IMR-90 (cell line): ENCODE data around the gene ADGRB3. TPM values are rescaled to one million over a fixed set of nuclear protein-coding genes. Genes with fewer than 3 reads are reported as not detected.

ENCODE experiments used
- ATAC-seq: fragments of 200-7000 bp; cut with Tn5 transposase; 2 replicates; pipeline ENCODE4 v1.9.1; 2020; ENCODE audit warnings: low read depth, mild to moderate bottlenecking, moderate library complexity
- BruUV-seq: library from RNA; stranded (reverse); fragments of 400-500 nt; replicated peaks from 2 replicates; lab custom pipeline; 2021; lab: Mats Ljungman, UMichigan
- CTCF ChIA-PET: fragments of 300-600 bp; formaldehyde crosslinking; extraction: SDS; loops from one replicate; lab custom pipeline; 2021; ENCODE audit warnings: antibody characterized with exemption; lab: Yijun Ruan, JAX
- POLR2A ChIA-PET: fragments of 300-600 bp; sonication (Branson Sonifier 250); formaldehyde crosslinking; loops from one replicate; lab custom pipeline; 2022; ENCODE audit warnings: antibody characterized with exemption; ENCODE audit not compliant: unreplicated experiment; lab: Charles Lee
- DNase-seq: peaks from one replicate; pipeline ENCODE4 v3.0.0; 2013
- H2AFZ ChIP-seq: replicated peaks from 2 replicates; pipeline ENCODE3; 2013; ENCODE audit warnings: low read length, mild to moderate bottlenecking; ENCODE audit not compliant: poor library complexity
- H2AK5ac ChIP-seq: 2 replicates; pipeline ENCODE4 v1.6.1; 2013; ENCODE audit warnings: low read depth, low read length, inconsistent platforms
- H2AK9ac ChIP-seq: replicated peaks from 2 replicates; pipeline ENCODE3; 2013; ENCODE audit warnings: mild to moderate bottlenecking, low read depth, low read length, moderate library complexity; ENCODE audit not compliant: poor library complexity
- H2BK120ac ChIP-seq: 2 replicates; pipeline ENCODE4 v1.6.1; 2013; ENCODE audit warnings: low read depth, low read length, inconsistent platforms
- H2BK15ac ChIP-seq: 3 replicates; pipeline ENCODE4 v1.6.1; 2013; ENCODE audit warnings: low read depth, low read length, inconsistent platforms
- H2BK20ac ChIP-seq: 2 replicates; pipeline ENCODE4 v1.6.1; 2013; ENCODE audit warnings: low read depth, mild to moderate bottlenecking, inconsistent platforms, low read length, moderate library complexity
- H2BK5ac ChIP-seq: 2 replicates; pipeline ENCODE4 v1.6.1; 2013; ENCODE audit warnings: mild to moderate bottlenecking, low read depth, low read length, inconsistent platforms; ENCODE audit not compliant: poor library complexity, severe bottlenecking
- H3K14ac ChIP-seq: replicated peaks from 2 replicates; pipeline ENCODE4 v1.6.1; 2013; ENCODE audit warnings: low read depth, low read length, inconsistent platforms
- H3K18ac ChIP-seq: 2 replicates; pipeline ENCODE4 v1.6.1; 2013; ENCODE audit warnings: low read depth, low read length, control low read depth
- H3K23ac ChIP-seq: 2 replicates; pipeline ENCODE4 v1.6.1; 2013; ENCODE audit warnings: low read depth, low read length, inconsistent platforms
- H3K27ac ChIP-seq: 2 replicates; pipeline ENCODE4 v1.5.1; 2013; ENCODE audit warnings: mild to moderate bottlenecking, control low read depth, low read length; ENCODE audit not compliant: insufficient read depth
- H3K27me3 ChIP-seq: 2 replicates; pipeline ENCODE4 v1.6.1; 2013; ENCODE audit warnings: low read length; ENCODE audit not compliant: control insufficient read depth, insufficient read depth
- H3K36me3 ChIP-seq: 2 replicates; pipeline ENCODE4 v1.6.1; 2013; ENCODE audit warnings: low read length, mixed read lengths; ENCODE audit not compliant: control insufficient read depth, insufficient read depth
- H3K4ac ChIP-seq: 2 replicates; pipeline ENCODE4 v1.6.1; 2013; ENCODE audit warnings: low read depth, low read length, inconsistent platforms
- H3K4me1 ChIP-seq: 2 replicates; pipeline ENCODE4 v1.6.1; 2013; ENCODE audit warnings: low read length, mixed read lengths; ENCODE audit not compliant: control insufficient read depth, insufficient read depth
- H3K4me2 ChIP-seq: 2 replicates; pipeline ENCODE4 v1.6.1; 2013; ENCODE audit warnings: low read depth, mild to moderate bottlenecking, control low read depth, low read length, moderate library complexity
- H3K4me3 ChIP-seq: 2 replicates; pipeline ENCODE4 v1.5.1; 2013; ENCODE audit warnings: low read depth, mild to moderate bottlenecking, control low read depth, low read length, moderate library complexity; ENCODE audit not compliant: insufficient read depth
- H3K56ac ChIP-seq: 2 replicates; pipeline ENCODE4 v1.6.1; 2013; ENCODE audit warnings: low read length, inconsistent platforms; ENCODE audit not compliant: insufficient read depth; ENCODE audit errors: extremely low read depth
- H3K79me1 ChIP-seq, 2 experiments: 2 replicates each; pipeline ENCODE4 v1.6.1; 2013; ENCODE audit warnings: low read length in 2 of 2, inconsistent platforms in 1 of 2, low read depth in 1 of 2
- H3K9ac ChIP-seq: 2 replicates; pipeline ENCODE4 v1.6.1; 2013; ENCODE audit warnings: low read depth, low read length, control low read depth
- H3K9me1 ChIP-seq: 2 replicates; pipeline ENCODE4 v1.6.1; 2013; ENCODE audit warnings: low read length, inconsistent platforms; ENCODE audit not compliant: insufficient read depth
- H3K9me3 ChIP-seq: 2 replicates; pipeline ENCODE4 v1.6.1; 2013; ENCODE audit warnings: low read length; ENCODE audit not compliant: control insufficient read depth, insufficient read depth
- H4K20me1 ChIP-seq: 2 replicates; pipeline ENCODE4 v1.6.1; 2013; ENCODE audit warnings: low read length, inconsistent platforms; ENCODE audit not compliant: insufficient read depth
- H4K5ac ChIP-seq: 2 replicates; pipeline ENCODE4 v1.6.1; 2013; ENCODE audit warnings: mild to moderate bottlenecking, low read depth, low read length, control low read depth
- H4K8ac ChIP-seq, 2 experiments: 2 replicates each; pipeline ENCODE4 v1.6.1; 2013; ENCODE audit warnings: low read depth in 2 of 2, low read length in 2 of 2, control low read depth in 1 of 2, inconsistent platforms in 1 of 2
- H4K91ac ChIP-seq: 2 replicates; pipeline ENCODE4 v1.6.1; 2013; ENCODE audit warnings: low read depth, low read length, inconsistent platforms; ENCODE audit not compliant: insufficient read depth
- CEBPB ChIP-seq: IDR thresholded peaks from 2 replicates; pipeline ENCODE4 v1.6.1; 2012; ENCODE audit warnings: low read depth, low read length, improper control_type of control experiment
- MXI1 ChIP-seq: IDR thresholded peaks from 2 replicates; pipeline ENCODE4 v1.6.1; 2012; ENCODE audit warnings: low read depth, mild to moderate bottlenecking, low read length, moderate library complexity, borderline replicate concordance
- RCOR1 ChIP-seq: IDR thresholded peaks from 2 replicates; pipeline ENCODE4 v1.6.1; 2012; ENCODE audit warnings: mild to moderate bottlenecking, low read length, improper control_type of control experiment; ENCODE audit not compliant: insufficient replicate concordance
- WGBS, 2 experiments: methylation state at CpG; one replicate each; pipeline versions ENCODE4 v1.1.5 to v1.1.7; 2013; ENCODE audit warnings: missing lambda C conversion rate in 2 of 2; ENCODE audit not compliant: insufficient read length in 1 of 2; ENCODE audit errors: extremely low coverage in 2 of 2; 5-methylcytosine and 5-hydroxymethylcytosine counted together
- dilution Hi-C: fragments of 300-500 bp; cut with HindIII; formaldehyde crosslinking; loops from one replicate; pipeline ENCODE4 v1.14.3; 2018; ENCODE audit warnings: low sequenced_read_pairs; ENCODE audit not compliant: unreplicated experiment
- in situ Hi-C: fragments of 300-500 bp; cut with MboI; formaldehyde crosslinking; loops from 3 replicates; pipeline ENCODE4 v1.14.3; 2019; ENCODE audit warnings: low sequenced_read_pairs, inconsistent platforms, mixed read lengths
- intact Hi-C: fragments of 100-400 bp; cut with micrococcal nuclease; formaldehyde crosslinking; loops from 2 replicates; pipeline ENCODE4 v1.10.0; 2022
- polyA plus RNA-seq, 3 experiments: library from polyadenylated mRNA; depleted of rRNA; stranded (reverse); fragments of >200 nt; gene quantifications; 2 replicates each; pipeline ENCODE4 v1.2.3, GENCODE V29; 2012; ENCODE audit warnings: low replicate concordance in 1 of 3
- total RNA-seq: library from RNA; depleted of rRNA; stranded (reverse); fragments of >200 nt; gene quantifications from 2 replicates; pipeline ENCODE4 v1.2.3, GENCODE V29; 2012

The ADGRB3 gene
- total and polyA plus RNA-seq, 2 of the 4 experiments (the other 2 are of a cell fraction): not detected

GRCh38 chr6:68679399-68679798 is 44.3 kb downstream of the ADGRB3 start:
- Histone ChIP-seq H2BK15ac (no peak overlapping the region), H2BK5ac (no peak overlapping the region), H3K9me1 (no peaks in the 10 kb centered on the region), H3K23ac (no peak overlapping the region), H3K79me1 (no peaks in the 10 kb centered on the region), H3K14ac (no peak overlapping the region), H4K91ac (no peak overlapping the region), H4K8ac (no peak overlapping the region), H3K9ac (no peak overlapping the region), H4K20me1 (no peaks in the 10 kb centered on the region), H4K5ac (no peak overlapping the region), H2AK9ac (no peak overlapping the region), H2BK120ac (no peak overlapping the region), H3K4me2 (no peak overlapping the region), H3K4ac (no peak overlapping the region), H3K4me1 (no peaks in the 10 kb centered on the region), H3K18ac (no peak overlapping the region), H3K27ac (no peak overlapping the region), H3K56ac (no peak overlapping the region), H2AFZ (no peak overlapping the region), H2AK5ac (no peak overlapping the region), H3K36me3 (no peaks in the 10 kb centered on the region), H3K9me3 (no peaks in the 10 kb centered on the region), H3K27me3 (no peaks in the 10 kb centered on the region), H3K4me3 (no peak overlapping the region), H2BK20ac (no peak overlapping the region)
- no peak for DNase-seq
- dilution Hi-C loops: no loop called here
- ChIA-PET POLR2A (no interaction called here), CTCF (no interaction called here)
- TF ChIP-seq CEBPB (no peak), MXI1 (no peak), RCOR1 (no peak)
- no TSS peak for BruUV-seq
- intact Hi-C loops: no loop called here
- in situ Hi-C loops: no loop called here
- no peak for ATAC-seq
- WGBS, 2 experiments: no CpG with 5 or more reads among the region's 2 CpGs
